HepG2 (cell line): ENCODE measurements around the gene SESN3. TPM values are rescaled to one million over a fixed set of nuclear protein-coding genes. Genes with fewer than 3 reads are reported as not detected.

Experiments used
- ATAC-seq: fragments of 200-7000 bp; cut with Tn5 transposase; 3 replicates; pipeline ENCODE4 v1.9.1; 2020; ENCODE audit warnings: mild to moderate bottlenecking, moderate library complexity
- BruUV-seq: library from RNA; stranded (reverse); fragments of 400-500 nt; replicated peaks from 2 replicates; lab custom pipeline; 2021; lab: Mats Ljungman, UMichigan
- CTCF ChIA-PET: fragments of 300-600 bp; formaldehyde crosslinking; extraction: SDS; loops from one replicate; lab custom pipeline; 2021; ENCODE audit warnings: low total read pairs, inconsistent platforms, low intra/inter-chr PET ratio; lab: Yijun Ruan, JAX
- POLR2A ChIA-PET: fragments of 350-600 bp; sonication (Branson Sonifier 250); formaldehyde crosslinking; loops from one replicate; lab custom pipeline; 2020; ENCODE audit warnings: antibody characterized with exemption, inconsistent platforms; lab: Yijun Ruan, JAX
- DNase-seq: peaks from one replicate; pipeline ENCODE4 v3.0.0-alpha.2; 2015; ENCODE audit warnings: low spot score
- FAIRE-seq: peaks from 3 replicates; lab custom pipeline; 2011; peaks lifted over from hg19 to GRCh38; lab: Jason Lieb, UNC
- H2AFZ ChIP-seq: one replicate; pipeline ENCODE4 v1.6.1; 2011; ENCODE audit warnings: low read length, inconsistent platforms
- H3K27ac ChIP-seq: fragments of 300-600 bp; 3 replicates; pipeline ENCODE4 v1.8.0; 2011; ENCODE audit warnings: mixed run types, mild to moderate bottlenecking, mixed read lengths, low read length, inconsistent platforms; ENCODE audit not compliant: insufficient read depth; ENCODE audit errors: extremely low read length
- H3K27me3 ChIP-seq, 2 experiments: fragments of 200-600 bp in 1 of 2; 2 replicates in 1 of 2; 3 replicates in 1 of 2; pipeline versions ENCODE4 v1.6.0 to v1.8.0; 2011; ENCODE audit warnings: low read length in 2 of 2, mild to moderate bottlenecking in 2 of 2, moderate library complexity in 2 of 2, inconsistent platforms in 1 of 2; ENCODE audit not compliant: insufficient read depth in 2 of 2, control insufficient read depth in 1 of 2
- H3K36me3 ChIP-seq, 2 experiments: fragments of 200-600 bp in 1 of 2; replicated peaks in 1 of 2; 2 replicates in 1 of 2; 3 replicates in 1 of 2; pipeline versions ENCODE4 v1.5.1 to v1.8.0; 2011; ENCODE audit warnings: low read length in 2 of 2, inconsistent platforms in 1 of 2; ENCODE audit not compliant: insufficient read depth in 2 of 2, control insufficient read depth in 1 of 2
- H3K4me1 ChIP-seq: 2 replicates; pipeline ENCODE4 v1.5.1; 2012; ENCODE audit warnings: low read length, inconsistent platforms; ENCODE audit not compliant: insufficient read depth
- H3K4me2 ChIP-seq: 2 replicates; pipeline ENCODE4 v1.6.0; 2011; ENCODE audit warnings: low read depth, low read length, inconsistent platforms
- H3K4me3 ChIP-seq, 3 experiments: fragments of 200-600 bp in 1 of 3; sonication (generic), shearing (Covaris generic) in 1 of 3; replicated peaks in 1 of 3; 2 replicates each; pipeline ENCODE4 v1.5.1; 2011 to 2016; ENCODE audit warnings: low read length in 3 of 3, inconsistent platforms in 2 of 3, low read depth in 2 of 3, mild to moderate bottlenecking in 2 of 3, control low read depth in 1 of 3, mixed read lengths in 1 of 3; ENCODE audit not compliant: insufficient read depth in 1 of 3
- H3K79me2 ChIP-seq: one replicate; pipeline ENCODE4 v1.6.1; 2011; ENCODE audit warnings: low read length, inconsistent platforms; ENCODE audit not compliant: insufficient read depth
- H3K9ac ChIP-seq: 2 replicates; pipeline ENCODE4 v1.6.0; 2011; ENCODE audit warnings: mild to moderate bottlenecking, low read depth, low read length, inconsistent platforms; ENCODE audit not compliant: insufficient read depth
- H3K9me3 ChIP-seq: 2 replicates; pipeline ENCODE4 v1.5.1; 2012; ENCODE audit warnings: mild to moderate bottlenecking, low read length
- H4K20me1 ChIP-seq: 2 replicates; pipeline ENCODE4 v1.6.0; 2011; ENCODE audit warnings: inconsistent platforms, mild to moderate bottlenecking, low read length, moderate library complexity; ENCODE audit not compliant: insufficient read depth
- EZH2 ChIP-seq: conservative IDR thresholded peaks from 2 replicates; pipeline ENCODE4 v1.6.1; 2012; ENCODE audit warnings: mild to moderate bottlenecking, low read depth, low read length, moderate library complexity
- FOXO1 ChIP-seq: sonication (generic); formaldehyde crosslinking; IDR thresholded peaks from 2 replicates; pipeline ENCODE4 v1.4.0; 2020; ENCODE audit warnings: missing genetic modification reagents
- ISL2 ChIP-seq: sonication (generic); formaldehyde crosslinking; IDR thresholded peaks from 2 replicates; pipeline ENCODE4 v1.5.0; 2020; ENCODE audit warnings: missing genetic modification reagents
- MYC ChIP-seq: sonication (generic); formaldehyde crosslinking; IDR thresholded peaks from 2 replicates; pipeline ENCODE4 v1.9.0; 2021; ENCODE audit warnings: missing genetic modification reagents, borderline replicate concordance
- RXRB ChIP-seq: IDR thresholded peaks from 2 replicates; pipeline ENCODE4 v1.6.1; 2016; ENCODE audit warnings: borderline replicate concordance, missing genetic modification reagents, missing compliant biosample characterization
- SAFB2 ChIP-seq: sonication (generic); formaldehyde crosslinking; IDR thresholded peaks from 2 replicates; pipeline ENCODE4 v1.5.1; 2020; ENCODE audit warnings: missing genetic modification reagents, low read depth, mild to moderate bottlenecking, borderline replicate concordance
- SOX6 ChIP-seq, 2 experiments: fragments of 450-650 bp in 1 of 2; sonication (generic) in 1 of 2; formaldehyde crosslinking in 1 of 2; IDR thresholded peaks; 2 replicates each; pipeline versions ENCODE4 v1.4.0 to v1.6.1; 2017 to 2020; ENCODE audit warnings: antibody characterized with exemption in 1 of 2, mild to moderate bottlenecking in 1 of 2, missing genetic modification reagents in 1 of 2
- STAG1 ChIP-seq: sonication (generic); formaldehyde crosslinking; IDR thresholded peaks from 2 replicates; pipeline ENCODE4 v1.4.0; 2020; ENCODE audit warnings: missing genetic modification reagents
- ZBTB7B ChIP-seq: sonication (generic); formaldehyde crosslinking; IDR thresholded peaks from 2 replicates; pipeline ENCODE4 v1.4.0; 2020; ENCODE audit warnings: missing genetic modification reagents
- ZNF331 ChIP-seq: sonication (generic); formaldehyde crosslinking; IDR thresholded peaks from 2 replicates; pipeline ENCODE4 v1.4.0; 2020; ENCODE audit warnings: missing genetic modification reagents
- WGBS: methylation state at CpG from one replicate; pipeline ENCODE4 v1.1.6; 2017; ENCODE audit warnings: low lambda C conversion rate; 5-methylcytosine and 5-hydroxymethylcytosine counted together
- in situ Hi-C: cut with HindIII; loops from 2 replicates; pipeline ENCODE4 v1.10.0; 2017; ENCODE audit warnings: low pct_unique_long_range_greater_than_20kb; ENCODE audit not compliant: extremely low pct_ligation_motif_present
- intact Hi-C: fragments of 100-400 bp; cut with micrococcal nuclease; formaldehyde crosslinking; loops from one replicate; pipeline ENCODE4 v1.10.0; 2022; ENCODE audit not compliant: unreplicated experiment
- polyA plus RNA-seq, 8 experiments: library from polyadenylated mRNA; depleted of rRNA in 3 of 8; stranded (reverse) in 7 of 8; unstranded in 1 of 8; fragments of >200 nt; fragmentation: Illumina TruSeq in 4 of 8; extraction: Trizol in 4 of 8; gene quantifications; 2 replicates each; pipeline versions ENCODE4 v1.2.1 to v1.2.3, GENCODE V29; 2011 to 2016; ENCODE audit warnings: low read depth in 4 of 8, missing spikeins in 1 of 8, mixed read lengths in 1 of 8; ENCODE audit not compliant: insufficient read depth in 1 of 8
- total RNA-seq, 5 experiments: library from RNA; depleted of rRNA; stranded (reverse); fragments of >200 nt; fragmentation: Illumina TruSeq; extraction: Trizol; gene quantifications; 2 replicates each; pipeline ENCODE4 v1.2.3, GENCODE V29; 2016; ENCODE audit warnings: low read depth in 1 of 5
- TF ChIP-seq, protein P1 (sequence below): sonication (generic); formaldehyde crosslinking; IDR thresholded peaks from 2 replicates; pipeline ENCODE4 v1.4.0; 2020; ENCODE audit warnings: missing genetic modification reagents
- TF ChIP-seq, protein P2 (sequence below): IDR thresholded peaks from 2 replicates; pipeline ENCODE4 v1.6.1; 2018; ENCODE audit warnings: missing genetic modification reagents, mild to moderate bottlenecking, missing compliant biosample characterization
- TF ChIP-seq, protein P3 (sequence below): sonication (generic); formaldehyde crosslinking; IDR thresholded peaks from 2 replicates; pipeline ENCODE4 v1.8.0; 2022; ENCODE audit warnings: mild to moderate bottlenecking, missing genetic modification reagents, moderate library complexity

SESN3 gene
- total and polyA plus RNA-seq, 2 of the 13 experiments (the other 11 are each of a cell fraction or from before 2014, with no cell fraction given), result 0.53 to 0.86 TPM

DNA sequence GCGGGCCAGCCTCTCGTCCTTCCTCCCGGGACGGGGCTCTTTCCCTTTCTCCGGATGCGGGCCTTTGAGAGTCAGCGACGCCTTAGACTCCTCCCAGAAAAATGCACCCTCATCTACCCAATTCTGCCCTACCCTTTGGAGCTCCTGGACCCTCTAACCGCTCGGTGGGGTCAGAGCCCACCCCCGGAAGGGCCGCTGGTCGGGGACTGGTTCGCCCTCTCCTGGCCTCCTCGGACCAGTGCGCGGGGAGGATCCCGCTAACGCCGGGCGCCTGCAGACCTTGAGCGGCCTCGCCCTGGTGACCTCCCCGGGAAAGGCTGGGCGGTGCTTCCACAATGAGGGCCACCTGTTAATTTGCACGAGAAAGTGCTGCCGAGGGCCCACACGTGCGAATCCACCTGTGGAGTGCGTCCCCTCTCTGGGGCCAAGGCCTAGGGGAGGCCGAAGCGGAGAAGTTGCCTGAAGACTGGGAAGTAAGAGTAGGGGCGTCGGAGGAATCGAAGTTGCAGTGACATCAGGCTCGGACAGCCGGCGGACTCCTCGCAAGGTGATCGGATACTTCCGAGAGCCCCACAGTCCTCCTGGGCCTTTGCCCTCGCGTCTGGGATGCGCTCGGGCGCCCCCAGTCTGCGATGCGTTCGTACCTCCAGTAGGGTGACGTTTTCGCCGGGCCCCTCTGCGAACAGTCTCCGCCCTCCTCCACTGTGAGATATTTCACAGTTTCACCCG is 79.9 kb downstream of the SESN3 start (continued):
- TF ChIP-seq EZH2, result no peak

DNA sequence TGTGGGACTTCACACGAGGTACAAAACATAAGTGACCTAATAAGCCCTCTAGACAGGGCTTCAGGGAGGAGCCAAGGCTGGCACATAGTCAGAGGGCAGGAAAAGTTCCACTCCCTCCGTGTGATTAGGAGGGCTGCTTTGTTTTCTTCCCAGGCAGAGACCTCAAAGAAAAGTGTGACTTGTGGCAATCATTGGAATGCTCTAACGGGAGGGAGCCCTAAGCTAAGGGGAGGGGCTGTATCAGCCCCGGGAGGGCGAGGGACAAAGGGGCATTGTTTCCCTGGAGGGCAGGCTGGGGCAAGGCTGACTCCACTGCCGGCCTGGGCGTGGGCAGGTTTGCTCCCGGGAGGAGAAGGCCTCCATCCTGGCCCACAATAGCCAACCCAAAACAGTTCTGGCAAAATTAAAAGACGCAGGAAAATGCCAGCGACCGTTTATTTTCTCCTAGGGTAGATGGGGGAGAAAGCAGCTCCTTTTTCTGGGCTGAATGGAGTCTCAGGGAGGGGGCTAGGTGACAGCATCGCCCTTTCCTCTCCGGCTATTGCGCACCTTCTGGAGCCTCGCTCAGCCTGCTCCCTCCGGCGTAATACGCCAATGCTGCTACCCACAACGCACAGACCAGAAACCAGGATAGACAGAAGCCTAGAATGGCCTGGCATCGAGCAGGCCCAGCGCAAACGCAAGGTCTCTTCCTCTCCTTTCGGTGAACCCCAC is 81.2 kb downstream of the SESN3 start:
- H3K4me3 ChIP-seq, result no peak overlapping the region; a peak in 1 of 6 replicates
- CTCF ChIA-PET, result interaction anchor here (0.8 kb wide), 1 partner anchor 615 kb away, joined by 3 read pairs; no protein-coding TSS in a partner anchor
- in situ Hi-C loops, result loop anchor here (5.0 to 25.0 kb wide), 4 partner anchors 215 to 617 kb away; no protein-coding TSS in a partner anchor
- no peak overlapping the region for H3K27ac ChIP-seq
- peaks cover 44% of the 10 kb centered on the region for H3K4me1 ChIP-seq
- H3K9me3 ChIP-seq, result no peaks in the 10 kb centered on the region
- H3K4me2 ChIP-seq, result peak overlapping the region; percentile 50
- ATAC-seq (peak; percentile 90), DNase-seq (peak; percentile 91), FAIRE-seq (peak; percentile 79)
- no peaks in the 10 kb centered on the region for H4K20me1 ChIP-seq
- no peaks in the 10 kb centered on the region for H3K79me2 ChIP-seq
- POLR2A ChIA-PET, result interaction anchor here (0.8 to 2.9 kb wide), 2 partner anchors 82 to 640 kb away, joined by 3 to 14 read pairs; partner anchors contain the start of genes FAM76B and SRSF8
- H3K9ac ChIP-seq, result no peak overlapping the region; the same call in 1 of the 2 replicates
- intact Hi-C loops, result loop anchor here (1.0 to 10.0 kb wide), 5 partner anchors 59 to 212 kb away; partner anchors contain the start of genes CWC15, KDM4D and SESN3
- no peaks in the 10 kb centered on the region for H3K36me3 ChIP-seq
- BruUV-seq, result no TSS peak
- H3K27me3 ChIP-seq, result no peaks in the 10 kb centered on the region; a peak in 1 of 5 replicates
- 59% methylated on average over 18 of the region's 23 CpGs for WGBS
- no peak overlapping the region for H2AFZ ChIP-seq
- TF ChIP-seq ZNF331 (peak; percentile 38; the same call in 1 of the 2 replicates), SAFB2 (CRISPR knock-in tag) (no peak), STAG1 (CRISPR knock-in tag) (0 out of 2 replicates have a peak, but pooled peaks have one; percentile 9), RXRB (CRISPR knock-in tag) (peak; percentile 52; the same call in 1 of the 2 replicates), MYC (CRISPR knock-in tag) (0 out of 2 replicates have a peak, but pooled peaks have one; percentile 16), FOXO1 (CRISPR knock-in tag) (no peak), SOX6 (IDR thresholded peaks at IDR 0.05) (no peak), SOX6 (CRISPR knock-in tag; IDR thresholded peaks at IDR 0.05) (peak; percentile 96), ZBTB7B (CRISPR knock-in tag) (peak; percentile 59; the same call in 1 of the 2 replicates), ISL2 (CRISPR knock-in tag) (0 out of 2 replicates have a peak, but pooled peaks have one; percentile 23)
- TF ChIP-seq, protein P1, sequence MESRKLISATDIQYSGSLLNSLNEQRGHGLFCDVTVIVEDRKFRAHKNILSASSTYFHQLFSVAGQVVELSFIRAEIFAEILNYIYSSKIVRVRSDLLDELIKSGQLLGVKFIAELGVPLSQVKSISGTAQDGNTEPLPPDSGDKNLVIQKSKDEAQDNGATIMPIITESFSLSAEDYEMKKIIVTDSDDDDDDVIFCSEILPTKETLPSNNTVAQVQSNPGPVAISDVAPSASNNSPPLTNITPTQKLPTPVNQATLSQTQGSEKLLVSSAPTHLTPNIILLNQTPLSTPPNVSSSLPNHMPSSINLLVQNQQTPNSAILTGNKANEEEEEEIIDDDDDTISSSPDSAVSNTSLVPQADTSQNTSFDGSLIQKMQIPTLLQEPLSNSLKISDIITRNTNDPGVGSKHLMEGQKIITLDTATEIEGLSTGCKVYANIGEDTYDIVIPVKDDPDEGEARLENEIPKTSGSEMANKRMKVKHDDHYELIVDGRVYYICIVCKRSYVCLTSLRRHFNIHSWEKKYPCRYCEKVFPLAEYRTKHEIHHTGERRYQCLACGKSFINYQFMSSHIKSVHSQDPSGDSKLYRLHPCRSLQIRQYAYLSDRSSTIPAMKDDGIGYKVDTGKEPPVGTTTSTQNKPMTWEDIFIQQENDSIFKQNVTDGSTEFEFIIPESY (CRISPR knock-in tag), result 0 out of 2 replicates have a peak, but pooled peaks have one; percentile 13
- TF ChIP-seq, protein P2, sequence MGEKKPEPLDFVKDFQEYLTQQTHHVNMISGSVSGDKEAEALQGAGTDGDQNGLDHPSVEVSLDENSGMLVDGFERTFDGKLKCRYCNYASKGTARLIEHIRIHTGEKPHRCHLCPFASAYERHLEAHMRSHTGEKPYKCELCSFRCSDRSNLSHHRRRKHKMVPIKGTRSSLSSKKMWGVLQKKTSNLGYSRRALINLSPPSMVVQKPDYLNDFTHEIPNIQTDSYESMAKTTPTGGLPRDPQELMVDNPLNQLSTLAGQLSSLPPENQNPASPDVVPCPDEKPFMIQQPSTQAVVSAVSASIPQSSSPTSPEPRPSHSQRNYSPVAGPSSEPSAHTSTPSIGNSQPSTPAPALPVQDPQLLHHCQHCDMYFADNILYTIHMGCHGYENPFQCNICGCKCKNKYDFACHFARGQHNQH, result 0 out of 2 replicates have a peak, but pooled peaks have one; percentile 45
- TF ChIP-seq, protein P3, sequence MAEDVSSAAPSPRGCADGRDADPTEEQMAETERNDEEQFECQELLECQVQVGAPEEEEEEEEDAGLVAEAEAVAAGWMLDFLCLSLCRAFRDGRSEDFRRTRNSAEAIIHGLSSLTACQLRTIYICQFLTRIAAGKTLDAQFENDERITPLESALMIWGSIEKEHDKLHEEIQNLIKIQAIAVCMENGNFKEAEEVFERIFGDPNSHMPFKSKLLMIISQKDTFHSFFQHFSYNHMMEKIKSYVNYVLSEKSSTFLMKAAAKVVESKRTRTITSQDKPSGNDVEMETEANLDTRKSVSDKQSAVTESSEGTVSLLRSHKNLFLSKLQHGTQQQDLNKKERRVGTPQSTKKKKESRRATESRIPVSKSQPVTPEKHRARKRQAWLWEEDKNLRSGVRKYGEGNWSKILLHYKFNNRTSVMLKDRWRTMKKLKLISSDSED (CRISPR knock-in tag), result no peak
